Lung (tissue), 12 donors: Measurements from ENCODE around the gene AP3S2. TPM values are rescaled to one million over a fixed set of nuclear protein-coding genes. Genes with fewer than 3 reads are reported as not detected.

ENCODE experiments used
- ATAC-seq: fragments of 200-7000 bp; cut with Tn5 transposase; one replicate; pipeline ENCODE4 v1.9.1; 2020; ENCODE audit warnings: moderate number of reproducible peaks; ENCODE audit not compliant: insufficient read depth, low FRiP score
- DNase-seq, 3 donors: peaks; one replicate each; pipeline ENCODE4 v3.0.0-alpha.2; 2013 to 2017
- H3K27ac ChIP-seq, 2 donors: one replicate each; pipeline ENCODE4 v1.5.1; 2013; ENCODE audit warnings: mild to moderate bottlenecking in 2 of 2, moderate library complexity in 2 of 2, control low read depth in 1 of 2, inconsistent platforms in 1 of 2, low read depth in 1 of 2, low read length in 1 of 2
- H3K27me3 ChIP-seq, 3 donors: one replicate each; pipeline ENCODE4 v1.5.1; 2013; ENCODE audit warnings: low read length in 2 of 3; ENCODE audit not compliant: control insufficient read depth in 3 of 3, insufficient read depth in 3 of 3
- H3K36me3 ChIP-seq, 4 donors: one replicate each; pipeline ENCODE4 v1.5.1; 2013; ENCODE audit warnings: low read length in 4 of 4, mild to moderate bottlenecking in 1 of 4, moderate library complexity in 1 of 4; ENCODE audit not compliant: control insufficient read depth in 4 of 4, insufficient read depth in 4 of 4
- H3K4me1 ChIP-seq, 5 donors: one replicate each; pipeline ENCODE4 v1.5.1; 2013; ENCODE audit warnings: low read length in 5 of 5, mild to moderate bottlenecking in 2 of 5, moderate library complexity in 1 of 5; ENCODE audit not compliant: control insufficient read depth in 5 of 5, insufficient read depth in 5 of 5
- H3K4me3 ChIP-seq: one replicate; pipeline ENCODE4 v1.5.1; 2013; ENCODE audit warnings: mild to moderate bottlenecking, control low read depth, moderate library complexity
- H3K9ac ChIP-seq, 2 donors: one replicate each; pipeline ENCODE4 v1.5.1; 2013; ENCODE audit warnings: low read length in 2 of 2, control low read depth in 1 of 2; ENCODE audit not compliant: insufficient read depth in 1 of 2
- H3K9me3 ChIP-seq, 4 donors: one replicate each; pipeline ENCODE4 v1.5.1; 2013; ENCODE audit warnings: low read length in 3 of 4, mild to moderate bottlenecking in 1 of 4, moderate library complexity in 1 of 4; ENCODE audit not compliant: control insufficient read depth in 4 of 4, insufficient read depth in 3 of 4
- CTCF ChIP-seq: IDR thresholded peaks from 2 replicates; pipeline ENCODE4 v1.5.1; 2012; ENCODE audit warnings: mild to moderate bottlenecking; ENCODE audit errors: control extremely low read depth, extremely low read depth
- WGBS, 2 donors: extraction: QIAGEN DNeasy Blood & Tissue Kit; methylation state at CpG; one replicate each; pipeline ENCODE4 v1.1.7; 2013; 5-methylcytosine and 5-hydroxymethylcytosine counted together
- polyA plus RNA-seq, 2 donors: library from polyadenylated mRNA; stranded (reverse); fragments of 200-250 nt; gene quantifications; one replicate each; pipeline ENCODE4 v1.2.1, GENCODE V29; 2013
- total RNA-seq, 2 donors: library from RNA; depleted of rRNA in 1 of 2; stranded (reverse); fragments of >200 nt in 1 of 2; gene quantifications; one replicate each; pipeline ENCODE4 v1.2.1, GENCODE V29; 2014 to 2021
- donor health status: control.
- donor health status: control.
- donor health status: Bipolar disorder and iron deficiency.
- donor health status: healthy.
- donor health status: DM: yes; HTN: yes; CAD: no.

AP3S2 gene
- total and polyA plus RNA-seq, 4 donors: 9.9 to 31.8 (median 25.9) TPM

GRCh38 chr15:89910891-89911626 lies 17.3 kb upstream of the AP3S2 start:
- Histone ChIP-seq H3K4me1 (peaks cover 0 to 12% (median 0%) of the 10 kb centered on the region in 5 donors), H3K9me3 (no peaks in the 10 kb centered on the region), H3K36me3 (peaks cover 0 to 18% (median 13%) of the 10 kb centered on the region in 4 donors), H3K9ac (peak overlapping the region in 1 of 2 donors; percentile 61), H3K27ac (peak overlapping the region in 1 of 2 donors; percentile 56), H3K27me3 (no peaks in the 10 kb centered on the region), H3K4me3 (no peak overlapping the region)
- ATAC-seq: peak; percentile 34
- DNase-seq: no peak
- no peak for TF ChIP-seq CTCF
- 49 to 73% methylated on average over 6 of the region's 6 CpGs for WGBS, 2 donors

GRCh38 chr15:89909611-89910010 lies 15.8 kb upstream of the AP3S2 start:
- Histone ChIP-seq H3K36me3 (peaks cover 0 to 20% (median 17%) of the 10 kb centered on the region in 4 donors), H3K4me3 (no peak overlapping the region), H3K9ac (no peak overlapping the region), H3K27ac (no peak overlapping the region), H3K4me1 (peaks cover 0 to 12% (median 0%) of the 10 kb centered on the region in 5 donors), H3K9me3 (no peaks in the 10 kb centered on the region), H3K27me3 (no peaks in the 10 kb centered on the region)
- ATAC-seq: no peak
- no peak for DNase-seq
- TF ChIP-seq CTCF: no peak
- 45 to 90% methylated on average over 1 to 2 of the region's 2 CpGs for WGBS, 2 donors

GRCh38 chr15:89908226-89908625 lies 14.4 kb upstream of the AP3S2 start:
- no peak for ATAC-seq
- H3K4me1 ChIP-seq: peaks cover 0 to 10% (median 0%) of the 10 kb centered on the region in 5 donors
- H3K27ac ChIP-seq: no peak overlapping the region
- no peak overlapping the region for H3K4me3 ChIP-seq
- no peak for DNase-seq
- no peak overlapping the region for H3K9ac ChIP-seq
- no peaks in the 10 kb centered on the region for H3K27me3 ChIP-seq
- 95% methylated on average over 16 of the region's 16 CpGs for WGBS, 2 donors
- no peaks in the 10 kb centered on the region for H3K9me3 ChIP-seq
- TF ChIP-seq CTCF: no peak
- peaks cover 6 to 30% (median 20%) of the 10 kb centered on the region in 4 donors for H3K36me3 ChIP-seq
